Uterus (tissue), 4 donors: Measurements from ENCODE around the gene SCN2A. TPM values are rescaled to one million over a fixed set of nuclear protein-coding genes. Genes with fewer than 3 reads are reported as not detected.

Source experiments
- DNase-seq, 2 donors: peaks; one replicate each; pipeline ENCODE4 v3.0.0-alpha.2; 2019 to 2020
- H3K27ac ChIP-seq, 2 donors: fragments of 200-600 bp; sonication (generic); 1 replicate in 1 of 2; 2 replicates in 1 of 2; pipeline ENCODE4 v1.5.1; 2016 to 2018
- H3K27me3 ChIP-seq, 2 donors: fragments of 200-600 bp; sonication (generic); one replicate each; pipeline ENCODE4 v1.5.1; 2018 to 2019; ENCODE audit warnings: control low read depth in 1 of 2
- H3K36me3 ChIP-seq, 2 donors: fragments of 200-600 bp; sonication (generic); one replicate each; pipeline ENCODE4 v1.5.1; 2019; ENCODE audit warnings: control low read depth in 1 of 2
- H3K4me1 ChIP-seq, 2 donors: fragments of 200-600 bp; sonication (generic); one replicate each; pipeline ENCODE4 v1.5.1; 2018 to 2019; ENCODE audit warnings: control low read depth in 1 of 2
- H3K4me3 ChIP-seq, 2 donors: fragments of 200-600 bp; sonication (generic); 1 replicate in 1 of 2; 2 replicates in 1 of 2; pipeline ENCODE4 v1.5.1; 2018 to 2019; ENCODE audit warnings: mild to moderate bottlenecking in 1 of 2
- H3K9me3 ChIP-seq, 2 donors: fragments of 200-600 bp; sonication (generic); one replicate each; pipeline ENCODE4 v1.5.1; 2019; ENCODE audit warnings: control low read depth in 1 of 2
- POLR2A ChIP-seq, 2 donors: fragments of 450-650 bp; IDR thresholded peaks; one replicate each; pipeline ENCODE4 v1.6.1; 2016; ENCODE audit warnings: antibody characterized with exemption in 2 of 2, mild to moderate bottlenecking in 1 of 2, moderate library complexity in 1 of 2
- intact Hi-C: fragments of 100-400 bp; cut with DNase I; formaldehyde crosslinking; loops from one replicate; pipeline ENCODE4 v1.15.1; 2023; ENCODE audit warnings: low total_unique reads
- total RNA-seq, 4 donors: library from RNA; depleted of rRNA in 3 of 4; stranded (reverse); fragments of >200 nt in 3 of 4; gene quantifications; one replicate each; pipeline versions ENCODE4 v1.1.0 to v1.2.4, GENCODE V29; 2014 to 2023
- TF ChIP-seq, protein P1 (sequence below), 4 experiments: fragments of 200-600 bp in 2 of 4; fragments of 450-650 bp in 2 of 4; sonication (generic) in 2 of 4; IDR thresholded peaks; one replicate each; pipeline ENCODE4 v1.5.1; 2016 to 2019; ENCODE audit warnings: antibody characterized with exemption in 4 of 4, mild to moderate bottlenecking in 2 of 4, moderate library complexity in 1 of 4
- donor health status: DM: yes; HTN: yes; CAD: no.

Gene SCN2A
- total RNA-seq, 4 donors from 2014 or later, result 0.26 to 15.8 (median 1.0) TPM

DNA sequence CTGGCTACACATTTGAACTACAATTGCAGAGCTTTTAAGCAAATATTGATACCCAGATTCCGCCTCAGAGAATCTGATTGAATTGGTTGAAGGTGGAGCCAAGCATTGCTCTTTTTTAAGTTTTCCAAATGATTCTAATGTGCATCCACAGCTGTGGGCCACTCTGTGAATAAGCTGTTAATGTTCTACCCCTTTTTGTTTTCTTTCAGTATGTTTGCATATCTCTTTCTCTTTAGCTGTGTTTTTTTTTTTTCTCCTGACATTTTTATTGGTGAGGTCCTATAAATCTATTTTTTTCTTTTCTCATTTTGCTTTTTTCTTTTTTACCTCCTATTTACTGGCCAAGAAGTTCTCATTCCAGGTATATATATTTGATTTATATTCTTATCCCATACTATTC, 41.9 kb upstream of the SCN2A start:
- no peak for DNase-seq
- no peaks in the 10 kb centered on the region for H3K4me1 ChIP-seq
- no peaks in the 10 kb centered on the region for H3K27me3 ChIP-seq
- TF ChIP-seq, protein P1, sequence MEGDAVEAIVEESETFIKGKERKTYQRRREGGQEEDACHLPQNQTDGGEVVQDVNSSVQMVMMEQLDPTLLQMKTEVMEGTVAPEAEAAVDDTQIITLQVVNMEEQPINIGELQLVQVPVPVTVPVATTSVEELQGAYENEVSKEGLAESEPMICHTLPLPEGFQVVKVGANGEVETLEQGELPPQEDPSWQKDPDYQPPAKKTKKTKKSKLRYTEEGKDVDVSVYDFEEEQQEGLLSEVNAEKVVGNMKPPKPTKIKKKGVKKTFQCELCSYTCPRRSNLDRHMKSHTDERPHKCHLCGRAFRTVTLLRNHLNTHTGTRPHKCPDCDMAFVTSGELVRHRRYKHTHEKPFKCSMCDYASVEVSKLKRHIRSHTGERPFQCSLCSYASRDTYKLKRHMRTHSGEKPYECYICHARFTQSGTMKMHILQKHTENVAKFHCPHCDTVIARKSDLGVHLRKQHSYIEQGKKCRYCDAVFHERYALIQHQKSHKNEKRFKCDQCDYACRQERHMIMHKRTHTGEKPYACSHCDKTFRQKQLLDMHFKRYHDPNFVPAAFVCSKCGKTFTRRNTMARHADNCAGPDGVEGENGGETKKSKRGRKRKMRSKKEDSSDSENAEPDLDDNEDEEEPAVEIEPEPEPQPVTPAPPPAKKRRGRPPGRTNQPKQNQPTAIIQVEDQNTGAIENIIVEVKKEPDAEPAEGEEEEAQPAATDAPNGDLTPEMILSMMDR (IDR thresholded peaks at IDR 0.05), result no peak
- no peak for TF ChIP-seq POLR2A (IDR thresholded peaks at IDR 0.05)
- no peak overlapping the region for H3K4me3 ChIP-seq
- no peak overlapping the region for H3K27ac ChIP-seq
- no peaks in the 10 kb centered on the region for H3K9me3 ChIP-seq
- intact Hi-C loops, result no loop called here
- H3K36me3 ChIP-seq, result no peaks in the 10 kb centered on the region

DNA sequence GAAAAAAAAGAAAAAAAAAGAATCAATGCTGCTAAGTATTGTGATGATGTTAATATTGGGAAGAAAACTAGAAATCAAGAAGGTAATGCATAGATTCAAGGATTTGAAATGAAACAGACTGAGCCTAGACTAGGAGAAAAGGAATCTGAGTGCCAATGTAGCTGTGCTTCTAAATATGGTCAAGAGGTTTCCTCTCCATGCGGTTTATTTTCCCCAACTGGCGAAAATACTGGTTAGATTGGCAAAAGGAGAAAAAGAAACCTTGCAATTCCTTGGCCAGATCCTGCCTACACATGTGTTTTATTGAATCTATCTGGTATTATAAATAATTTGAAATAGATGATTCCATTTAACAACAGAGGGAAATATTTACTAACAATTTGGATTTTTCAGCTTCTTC, 41.0 kb upstream of the SCN2A start:
- Histone ChIP-seq H3K27me3 (no peaks in the 10 kb centered on the region), H3K9me3 (no peaks in the 10 kb centered on the region), H3K36me3 (no peaks in the 10 kb centered on the region), H3K4me3 (no peak overlapping the region), H3K27ac (no peak overlapping the region), H3K4me1 (no peaks in the 10 kb centered on the region)
- intact Hi-C loops, result no loop called here
- TF ChIP-seq, protein P1 (IDR thresholded peaks at IDR 0.05), result no peak
- no peak for TF ChIP-seq POLR2A (IDR thresholded peaks at IDR 0.05)
- DNase-seq, result no peak

DNA sequence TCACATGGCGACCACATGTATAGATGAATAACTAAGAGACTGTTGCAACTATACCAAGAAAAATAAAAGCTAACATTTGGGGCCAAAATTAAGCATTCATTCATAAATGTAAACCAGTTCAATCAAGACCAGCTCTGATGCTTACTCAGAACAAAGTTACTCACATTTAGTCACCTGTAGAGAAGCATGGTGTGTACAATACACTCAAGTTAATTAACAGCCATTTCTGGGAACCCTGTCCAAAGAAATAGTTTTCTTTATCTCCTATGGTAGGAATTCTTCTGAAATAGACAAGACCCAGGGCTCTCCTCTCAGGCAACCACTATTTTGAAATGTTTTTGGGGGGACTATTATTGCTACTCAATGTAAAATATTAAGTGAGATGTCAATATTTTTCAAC, 37.0 kb upstream of the SCN2A start:
- no peak for TF ChIP-seq POLR2A (IDR thresholded peaks at IDR 0.05)
- TF ChIP-seq, protein P1 (IDR thresholded peaks at IDR 0.05), result no peak
- Histone ChIP-seq H3K4me1 (no peaks in the 10 kb centered on the region), H3K9me3 (no peaks in the 10 kb centered on the region), H3K27ac (no peak overlapping the region), H3K36me3 (no peaks in the 10 kb centered on the region), H3K4me3 (no peak overlapping the region), H3K27me3 (no peaks in the 10 kb centered on the region)
- no peak for DNase-seq
- intact Hi-C loops, result no loop called here

DNA sequence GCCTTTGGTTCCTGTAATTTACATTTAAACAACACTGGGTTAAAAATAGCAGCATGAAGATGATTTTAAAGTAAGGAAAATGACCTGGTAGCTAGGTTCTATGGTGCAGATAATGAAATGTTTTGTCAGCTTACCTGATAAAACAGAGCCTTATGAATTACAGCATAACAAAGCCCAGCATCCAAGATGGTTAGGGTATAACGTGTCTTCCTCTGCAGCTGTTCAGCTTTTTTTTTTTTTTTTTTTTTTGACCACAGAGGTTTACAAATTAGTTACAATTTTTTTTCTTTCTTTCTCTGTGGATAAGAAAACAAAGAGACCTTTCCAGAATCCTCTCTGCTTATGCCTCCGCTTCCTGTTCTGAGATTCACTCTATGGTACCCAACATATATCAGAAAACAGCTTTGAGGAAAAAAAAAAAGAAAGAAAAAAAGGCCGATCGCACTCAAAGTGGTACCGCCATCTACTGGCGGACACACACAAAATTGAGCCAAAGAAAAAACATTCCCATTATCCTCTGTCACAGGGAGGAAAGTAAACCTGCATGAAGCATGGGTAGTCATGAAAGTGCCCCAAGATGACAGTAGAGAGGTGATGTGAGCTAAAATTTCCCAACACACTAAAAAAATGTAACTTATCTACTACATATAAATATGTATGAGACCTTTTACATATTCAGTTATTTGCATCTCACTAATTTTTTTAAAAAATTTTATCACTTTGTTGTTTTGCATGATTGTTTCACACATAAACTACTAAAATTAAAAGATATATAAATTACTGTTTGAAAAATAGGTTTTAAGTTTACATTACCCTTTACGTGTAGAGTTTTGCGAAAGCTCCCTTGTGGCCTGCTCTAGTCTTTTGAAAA, 35.3 kb upstream of the SCN2A start, which contains the start of gene SCN3A:
Gene SCN3A (minus strand): TSS at position 362 of the 871 bp plus-strand sequence. CDS start 27,656 bp downstream, outside the sequence.
- H3K4me1 ChIP-seq, result no peaks in the 10 kb centered on the region
- H3K27ac ChIP-seq, result no peak within 1 kb of the TSS
- no peaks in the 10 kb centered on the region for H3K9me3 ChIP-seq
- H3K27me3 ChIP-seq, result no peaks in the 10 kb centered on the region
- TF ChIP-seq, protein P1 (IDR thresholded peaks at IDR 0.05), result peak in 3 of 4 experiments; percentile 27 to 57 (median 41)
- TF ChIP-seq POLR2A (IDR thresholded peaks at IDR 0.05), result no peak
- H3K36me3 ChIP-seq, result no peaks in the 10 kb centered on the region
- intact Hi-C loops, result no loop called here
- H3K4me3 ChIP-seq, result no peak within 1 kb of the TSS
- DNase-seq, result no peak

DNA sequence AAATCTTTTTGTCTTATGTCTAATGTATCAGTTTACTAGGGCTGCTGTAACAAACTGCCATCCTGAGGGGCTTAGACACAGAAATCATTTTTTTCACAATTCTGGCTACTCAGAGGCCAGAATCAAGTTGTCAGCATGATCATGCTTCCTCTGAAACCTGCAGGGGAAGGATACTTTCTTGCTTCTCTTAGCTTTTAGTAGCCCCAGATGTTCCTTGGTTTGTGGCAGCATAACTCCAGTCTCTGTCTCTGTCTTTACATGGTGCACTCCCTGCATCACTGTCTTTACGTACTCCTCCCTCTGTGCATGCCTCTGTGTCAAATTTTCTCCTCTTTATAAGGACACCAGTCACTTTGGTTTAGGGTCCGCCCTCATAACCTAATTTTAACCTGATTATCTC, 33.3 kb upstream of the SCN2A start:
- no peak for DNase-seq
- Histone ChIP-seq H3K9me3 (no peaks in the 10 kb centered on the region), H3K36me3 (no peaks in the 10 kb centered on the region), H3K4me1 (no peaks in the 10 kb centered on the region), H3K27ac (no peak overlapping the region), H3K27me3 (no peaks in the 10 kb centered on the region), H3K4me3 (no peak overlapping the region)
- TF ChIP-seq, protein P1 (IDR thresholded peaks at IDR 0.05), result no peak
- no peak for TF ChIP-seq POLR2A (IDR thresholded peaks at IDR 0.05)
- intact Hi-C loops, result no loop called here
